GM21526 (cell line): ENCODE results near the gene KIAA1671.
"Not testable (repeated sequence)": the region's sequence is repeated elsewhere in the genome, so short reads cannot be mapped to it uniquely, and the experiment has no call there.

Experiments used
- ATAC-seq: cut with Tn5 transposase; IDR thresholded peaks from one replicate; pipeline ENCODE4 v1.9.1; 2021; ENCODE audit warnings: moderate library complexity; ENCODE audit not compliant: unreplicated experiment, low FRiP score

KIAA1671 gene

DNA sequence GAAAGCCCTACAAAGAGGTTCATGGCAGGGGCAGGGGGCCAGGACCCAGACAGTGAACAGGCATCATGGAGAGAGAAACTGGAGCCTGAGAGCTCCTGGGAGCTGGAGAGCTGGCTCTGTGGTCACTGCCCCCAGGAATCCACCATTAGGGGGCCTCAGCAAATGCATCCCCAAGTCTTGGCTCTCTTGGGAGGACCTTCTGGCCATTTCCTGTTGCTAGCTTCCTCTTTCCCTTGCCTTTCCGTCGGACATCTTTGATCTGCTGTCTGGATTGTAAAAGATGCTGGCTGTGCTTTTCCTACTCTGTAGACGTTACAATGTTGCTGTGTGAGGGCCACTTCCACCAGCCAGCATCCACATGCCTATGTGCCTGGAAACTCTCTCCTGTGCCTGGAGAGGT lies 259.8 kb downstream of the KIAA1671 start:
- ATAC-seq, result no peak

- no peak for ATAC-seq
Observed at GRCh38 chr22:25213221-25213620, 260.7 kb downstream of the KIAA1671 start.

DNA sequence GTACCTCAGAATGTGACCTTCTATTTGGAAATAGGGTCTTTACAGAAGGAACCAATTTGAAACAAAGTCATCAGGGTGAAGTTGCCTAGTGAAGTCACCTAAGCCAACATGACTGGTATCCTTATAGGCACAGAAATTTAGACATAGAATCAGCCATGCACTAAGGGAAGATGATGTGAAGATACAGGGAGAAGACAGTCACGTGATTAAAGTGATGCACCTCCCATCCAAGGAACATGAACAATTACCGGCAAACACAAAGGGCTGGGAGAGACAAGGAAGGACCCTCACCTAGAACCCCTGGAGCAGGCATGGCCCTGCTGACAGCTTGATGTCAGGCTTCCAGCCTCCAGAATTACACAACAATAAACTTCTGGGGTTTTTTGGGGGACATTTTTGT lies 263.7 kb downstream of the KIAA1671 start:
- ATAC-seq, result no peak

DNA sequence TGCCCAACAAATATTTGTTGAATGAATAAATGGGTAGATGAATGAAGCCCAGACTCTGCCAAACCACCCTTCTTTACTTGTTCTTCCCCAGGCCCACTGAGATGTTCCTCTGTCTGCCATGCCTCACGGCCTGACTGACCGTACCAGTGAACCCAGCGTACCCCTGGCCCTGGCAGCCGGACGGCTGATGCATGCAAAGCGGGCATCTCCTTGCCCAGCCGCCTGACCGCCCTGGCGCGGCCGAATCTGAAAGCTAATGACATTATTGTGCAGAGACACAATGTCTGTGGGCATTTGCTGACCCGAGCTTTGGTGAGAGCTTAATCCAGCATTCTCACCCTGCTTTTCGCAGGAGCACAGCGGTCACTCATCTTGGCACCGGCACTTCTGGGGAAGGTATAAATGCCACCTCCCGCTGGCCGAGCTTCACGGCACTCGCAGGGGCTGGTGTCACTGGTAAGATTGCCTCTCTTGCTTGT lies 266.7 kb downstream of the KIAA1671 start, which contains the start of gene CRYBB2:
CRYBB2 (plus strand) TSS at position 429 of the 479 bp plus-strand sequence. CDS start 1,791 bp downstream, outside the sequence.
- no peak for ATAC-seq

DNA sequence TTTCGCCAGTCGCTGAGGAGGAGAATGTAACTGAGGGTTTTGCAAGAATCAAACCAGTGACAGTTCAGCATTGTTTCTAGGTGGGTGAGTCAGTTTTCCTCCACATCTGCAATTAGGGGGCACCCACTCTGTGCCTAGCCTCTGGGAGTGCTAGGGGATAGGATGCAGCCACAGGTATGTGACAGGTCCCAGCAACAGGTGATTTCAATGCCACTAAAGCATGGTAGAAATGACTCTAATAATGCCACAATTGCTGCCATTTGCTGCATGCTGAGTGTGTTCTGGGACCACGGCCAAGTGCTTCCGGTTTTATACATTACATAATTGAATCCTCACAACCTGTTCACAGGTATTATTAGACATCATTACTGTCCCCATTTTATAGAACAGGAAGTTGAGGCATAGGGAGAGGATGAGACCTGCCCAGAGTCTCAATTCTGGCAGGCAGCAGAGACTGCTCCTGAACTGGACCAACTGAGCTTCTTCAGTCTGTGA lies 267.5 kb downstream of the KIAA1671 start:
- ATAC-seq, result no peak

GRCh38 chr22:25221790-25222189 lies 269.3 kb downstream of the KIAA1671 start:
- no peak for ATAC-seq

- ATAC-seq, result no peak
Observed at GRCh38 chr22:25223269-25223850, 270.8 kb downstream of the KIAA1671 start.

DNA sequence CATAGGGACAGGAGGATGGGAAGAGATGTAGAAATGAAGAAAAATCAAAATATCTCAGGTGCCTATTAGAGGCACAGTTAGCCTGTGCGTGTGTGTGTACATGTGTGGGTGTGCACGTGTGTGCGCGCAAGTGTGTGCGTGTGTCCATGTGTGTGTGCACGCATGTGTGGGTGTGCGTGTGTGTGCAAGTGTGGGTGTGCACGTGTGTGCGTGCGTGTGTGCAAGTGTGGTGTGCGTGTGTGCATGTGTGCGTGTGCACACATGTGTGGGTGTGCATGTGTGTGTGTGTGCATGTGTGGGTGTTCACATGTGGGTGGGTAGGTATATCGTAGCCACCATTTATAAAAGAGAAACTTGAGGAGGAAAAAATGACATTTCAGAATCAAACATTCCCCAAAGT lies 276.3 kb downstream of the KIAA1671 start:
- ATAC-seq, result no peak

DNA sequence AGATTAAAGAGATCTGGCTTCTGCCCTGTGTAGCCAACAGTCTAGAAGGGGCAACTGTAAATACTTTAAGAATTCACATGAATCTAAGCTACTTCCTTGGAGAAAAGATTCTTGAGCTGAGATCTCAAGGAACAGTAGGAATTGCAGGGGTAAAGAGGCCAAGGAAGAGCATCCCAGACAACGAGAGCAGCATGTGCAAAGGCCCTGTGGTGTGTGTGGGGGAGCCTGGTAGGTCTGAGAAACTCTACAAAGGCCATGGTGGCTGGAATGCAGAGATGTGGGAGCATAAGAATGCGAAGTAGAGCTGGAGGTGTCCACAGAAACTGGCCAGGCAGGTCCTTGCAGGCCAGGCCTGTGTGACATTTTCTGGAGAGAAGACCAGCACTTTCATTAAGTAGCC lies 278.2 kb downstream of the KIAA1671 start:
- ATAC-seq, result not testable (repeated sequence)

DNA sequence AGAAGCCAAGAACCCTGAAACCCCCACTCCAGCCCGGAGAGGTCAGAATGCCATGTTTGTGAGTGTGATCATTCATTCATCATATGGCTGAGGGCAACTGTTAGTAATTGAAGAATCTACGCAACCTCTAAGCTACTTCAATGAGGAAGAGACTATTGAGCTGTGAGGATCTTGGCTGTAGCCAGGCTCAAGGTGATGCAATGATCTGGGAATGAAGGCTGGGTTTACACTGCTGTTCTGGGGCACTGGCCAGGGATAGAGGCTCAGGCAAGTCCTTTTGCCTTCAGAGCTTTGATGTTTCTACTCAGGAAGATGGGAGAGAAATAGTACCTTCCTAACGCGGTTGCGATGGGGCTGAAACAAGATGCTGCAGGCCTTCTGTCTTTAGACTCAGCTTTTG lies 279.8 kb downstream of the KIAA1671 start:
- ATAC-seq, result no peak

DNA sequence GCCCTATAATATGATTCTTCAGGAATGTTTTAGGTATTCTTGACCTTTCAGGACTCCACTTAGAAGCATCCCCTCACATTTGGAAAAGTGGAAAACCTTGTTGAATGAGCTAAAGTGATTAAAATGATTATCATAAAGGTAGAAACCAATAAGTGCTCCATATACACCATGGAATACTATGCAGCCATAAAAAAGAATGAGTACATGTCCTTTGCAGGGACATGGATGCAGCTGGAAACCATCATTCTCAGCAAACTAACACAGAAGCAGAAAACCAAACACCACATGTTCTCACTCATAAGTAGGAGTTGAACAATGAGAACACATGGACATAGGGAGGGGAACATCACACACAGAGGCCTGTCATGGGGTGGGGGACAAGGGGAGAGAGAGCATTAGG lies 281.2 kb downstream of the KIAA1671 start:
- not testable (repeated sequence) for ATAC-seq

DNA sequence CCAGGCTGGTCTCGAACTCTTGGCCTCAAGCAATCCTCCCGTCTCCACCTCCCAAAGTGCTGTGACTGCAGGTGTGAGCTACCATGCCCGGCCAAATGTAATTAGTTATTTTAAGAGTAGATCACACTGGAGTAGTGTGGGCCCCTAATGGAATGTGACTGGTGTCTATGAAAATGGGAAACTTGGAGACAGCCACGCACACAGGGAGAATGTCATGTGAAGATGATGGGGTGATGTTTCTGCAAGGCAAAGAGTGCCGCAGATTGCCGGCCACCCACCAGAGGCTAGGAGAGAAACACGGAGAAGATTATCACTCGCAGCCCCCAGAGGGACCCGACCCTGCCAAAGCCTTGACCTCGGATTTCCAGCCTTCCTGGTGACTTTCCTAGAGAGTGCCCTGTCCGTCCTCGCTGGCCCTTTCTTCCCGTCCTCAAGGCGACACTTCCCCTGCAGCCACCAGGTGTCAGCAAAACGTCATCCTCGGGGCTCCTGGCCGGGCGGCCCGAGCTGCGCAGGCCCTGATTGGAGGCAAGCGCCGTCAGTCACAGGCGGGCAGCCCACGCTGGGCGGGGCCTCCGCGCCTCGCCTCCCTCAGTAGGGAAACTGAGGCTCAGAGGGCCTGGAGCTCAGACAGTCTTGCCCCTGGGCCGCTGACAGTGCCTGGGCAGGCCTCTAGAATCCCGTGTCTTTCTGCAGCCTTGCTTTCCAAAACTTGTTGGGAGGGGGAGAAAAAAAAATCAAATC lies 283.2 kb downstream of the KIAA1671 start:
- ATAC-seq, result no peak

DNA sequence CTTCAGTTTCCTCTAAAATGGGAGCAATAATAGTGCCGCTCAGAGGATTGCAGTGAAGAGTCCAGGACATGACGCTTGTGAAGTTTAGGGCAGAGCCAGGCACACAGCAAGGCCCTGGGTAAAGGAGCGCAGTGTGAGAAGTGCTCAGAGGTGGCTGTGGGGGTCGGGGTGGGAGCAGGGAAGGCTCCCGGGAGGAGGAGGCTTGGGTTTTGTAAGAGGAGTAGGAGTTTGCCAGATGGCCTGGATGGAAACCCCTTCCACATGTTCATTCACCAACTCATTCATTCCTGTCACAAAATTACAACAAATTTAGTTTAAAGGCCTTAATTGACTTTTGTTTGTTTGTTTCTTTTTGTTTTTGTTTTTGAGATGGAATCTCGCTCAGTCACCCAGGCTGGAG lies 283.9 kb downstream of the KIAA1671 start:
- ATAC-seq, result no peak

DNA sequence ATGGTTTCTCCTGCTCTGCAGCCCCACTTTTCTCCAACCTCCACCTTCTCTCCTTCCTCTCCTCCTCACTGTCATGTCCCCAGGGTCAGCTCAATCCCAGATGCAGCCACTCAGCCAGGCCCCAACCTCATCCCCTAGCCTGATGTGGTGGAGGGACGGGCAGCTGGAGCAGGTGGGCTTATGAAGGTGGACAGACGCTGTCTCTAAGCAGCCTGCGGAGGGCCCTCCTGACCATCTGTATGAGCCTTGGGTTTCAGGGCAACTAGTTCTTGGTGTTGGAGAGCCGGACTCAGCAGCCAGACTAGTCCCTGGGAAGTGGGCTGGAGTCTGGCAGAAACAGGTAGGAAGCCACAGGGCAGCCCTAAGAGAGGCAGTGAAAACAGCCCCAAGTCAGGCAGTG lies 285.0 kb downstream of the KIAA1671 start:
- no peak for ATAC-seq

DNA sequence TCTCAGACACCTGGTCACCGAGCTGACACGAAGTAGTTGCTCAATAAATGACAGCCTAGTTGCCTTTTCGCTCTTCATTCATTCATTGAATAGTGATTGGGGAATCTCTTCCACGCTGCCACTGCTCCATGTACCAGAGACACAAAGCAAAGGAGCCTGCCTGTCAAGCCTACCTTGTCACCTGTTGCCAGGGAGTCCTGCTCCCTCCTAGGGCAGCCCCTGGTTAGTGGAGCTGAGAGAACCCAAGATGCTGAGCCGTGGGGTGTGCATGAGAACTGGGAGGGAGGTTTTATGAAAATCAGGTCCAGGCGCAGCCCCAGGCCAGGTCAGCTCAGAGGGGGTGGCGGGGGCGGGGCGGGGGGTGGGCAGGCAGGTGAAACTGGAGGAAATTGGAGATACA lies 285.5 kb downstream of the KIAA1671 start:
- ATAC-seq, result not testable (repeated sequence)
